Activated CD4-positive, alpha-beta T cell treated with anti-CD3 and anti-CD28 coated beads, Interleukin-2, Interleukin-4, amounts not matched to agents 100 ng/mL and 50 ng/mL, durations not matched to agents 16 hours and 8 hours (primary cell): ENCODE results near the gene ASTN2.

Source experiments
- DNase-seq: peaks from one replicate; pipeline ENCODE4 v3.0.0-alpha.2; 2020; ENCODE audit warnings: low spot score

The ASTN2 gene

DNA sequence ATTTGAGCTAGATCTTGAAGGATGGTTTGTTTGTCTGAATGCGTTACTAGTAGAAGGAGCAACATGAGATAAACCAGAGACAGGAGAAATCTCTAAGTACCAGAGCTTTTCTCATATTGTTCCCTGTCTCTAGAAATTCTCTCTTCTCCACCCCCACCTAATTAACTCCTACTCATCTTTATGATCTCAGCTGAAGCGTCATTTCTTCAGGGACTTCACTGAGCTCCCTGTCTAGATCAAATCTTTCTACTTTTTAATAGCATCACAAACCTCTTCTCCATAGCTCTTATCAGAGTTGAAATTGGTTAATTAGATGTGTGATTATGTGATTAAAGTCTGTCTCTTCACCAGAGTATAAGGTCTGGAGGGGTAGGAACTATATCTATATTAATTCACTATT, 1035.0 kb downstream of the ASTN2 start:
- DNase-seq: no peak

DNA sequence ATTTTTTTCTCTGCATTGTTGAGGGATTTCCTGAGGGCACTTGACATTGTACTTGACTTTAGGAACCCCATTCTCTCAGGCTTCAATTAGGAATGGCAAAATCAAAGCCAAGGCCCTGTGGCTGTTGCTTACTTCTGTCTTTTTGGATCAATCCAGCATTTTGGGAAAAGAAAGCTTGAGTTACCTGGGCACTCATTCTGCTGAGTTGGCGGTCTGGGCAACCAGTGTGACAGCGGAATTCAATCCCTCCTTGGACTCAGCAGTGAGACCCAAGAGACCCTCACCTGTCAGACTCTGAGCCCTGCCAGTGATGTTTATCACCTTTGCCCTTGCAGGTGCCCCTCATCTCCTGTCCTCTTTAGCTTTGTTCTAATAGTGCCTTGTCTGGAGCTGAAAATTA, 1036.0 kb downstream of the ASTN2 start:
- DNase-seq: no peak

DNA sequence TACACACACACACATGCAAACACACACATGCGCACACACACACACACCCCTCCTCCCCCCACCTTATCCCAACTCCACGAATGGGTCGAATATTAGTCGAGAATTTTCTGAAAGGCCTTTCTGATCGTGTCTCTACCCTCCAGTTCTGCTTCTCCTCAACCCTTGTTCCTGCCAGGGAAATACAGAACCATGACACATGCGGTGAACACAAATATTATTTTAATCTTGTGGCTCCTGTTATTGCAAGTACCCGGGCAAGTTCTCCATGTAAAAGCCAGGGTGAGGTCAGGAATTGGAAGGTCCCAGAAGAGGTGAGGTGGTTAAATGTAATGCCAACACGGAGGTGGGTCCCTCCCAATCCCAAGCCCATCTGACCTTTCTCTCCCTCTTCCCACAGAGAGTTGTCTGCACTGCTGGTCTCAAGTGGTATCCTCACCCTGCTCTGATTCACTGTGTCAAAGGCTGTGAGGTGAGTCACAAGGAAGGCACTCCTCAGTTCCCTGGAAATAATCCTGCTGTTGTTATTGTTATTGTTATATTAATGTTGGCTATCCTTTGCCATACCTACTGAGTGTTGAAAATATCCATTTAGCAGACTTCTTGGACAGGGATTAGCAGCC, 1037.6 kb downstream of the ASTN2 start:
- DNase-seq: no peak
